Kidney glomerular epithelial cell (primary cell): Measurements from ENCODE around the gene RAD51AP2.
"Not testable (repeated sequence)": the region's sequence is repeated elsewhere in the genome, so short reads cannot be mapped to it uniquely, and the experiment has no call there.

Source experiments
- DNase-seq: peaks from one replicate; lab custom pipeline; 2025; lab: John Stamatoyannopoulos, UW

RAD51AP2 gene

GRCh38 chr2:17518212-17519154, at the start of gene RAD51AP2:
RAD51AP2 (minus strand) TSS chr2:17518440; CDS start chr2:17518415, 25 bp downstream.
- peak; percentile 78 for DNase-seq

GRCh38 chr2:17565726-17566125, 47.5 kb upstream of the RAD51AP2 start:
- DNase-seq, result not testable (repeated sequence)

- no peak for DNase-seq
These were observed 40.6 kb upstream of the RAD51AP2 start for GRCh38 chr2:17558878-17559277.

DNA sequence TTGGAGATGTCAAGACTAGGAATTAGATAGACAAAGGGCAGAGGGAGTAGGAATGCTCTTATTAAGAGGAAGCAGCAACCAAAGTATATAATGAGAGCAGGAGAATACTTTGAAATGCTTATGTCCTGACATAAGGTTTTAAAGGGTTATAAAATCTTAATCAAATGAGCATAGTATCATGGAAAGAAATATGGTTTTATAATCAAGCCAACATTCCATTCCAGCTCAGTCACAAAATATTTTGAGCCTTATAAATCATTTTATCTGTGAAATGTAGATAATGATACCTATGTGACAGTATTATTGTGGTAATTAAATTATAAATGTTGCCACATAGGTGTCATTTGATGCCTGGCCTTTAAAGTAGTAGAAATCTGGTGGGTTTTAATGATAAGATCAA, 39.8 kb upstream of the RAD51AP2 start:
- DNase-seq, result no peak

DNA sequence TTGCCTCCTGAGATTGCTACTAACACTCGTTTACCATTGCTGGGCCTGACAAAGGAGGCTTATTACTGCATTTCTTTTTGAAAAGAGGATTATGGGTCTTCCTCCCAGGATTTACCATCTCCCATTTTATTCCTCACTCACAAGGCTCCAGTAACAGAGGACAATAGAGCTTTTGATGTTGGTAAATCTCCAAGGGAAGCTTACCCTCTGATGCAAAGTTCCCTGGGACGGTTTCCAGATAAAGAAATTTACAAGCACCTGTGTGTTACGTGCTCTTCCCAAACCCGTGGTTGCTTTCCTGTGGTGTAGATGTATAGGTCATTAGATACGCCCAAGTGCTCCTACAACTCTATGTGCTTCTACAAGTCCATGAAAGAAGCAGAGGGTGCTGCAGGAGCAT, 39.4 kb upstream of the RAD51AP2 start:
- DNase-seq, result no peak

- no peak for DNase-seq
These were observed 36.9 kb upstream of the RAD51AP2 start for GRCh38 chr2:17555150-17555549.

DNA sequence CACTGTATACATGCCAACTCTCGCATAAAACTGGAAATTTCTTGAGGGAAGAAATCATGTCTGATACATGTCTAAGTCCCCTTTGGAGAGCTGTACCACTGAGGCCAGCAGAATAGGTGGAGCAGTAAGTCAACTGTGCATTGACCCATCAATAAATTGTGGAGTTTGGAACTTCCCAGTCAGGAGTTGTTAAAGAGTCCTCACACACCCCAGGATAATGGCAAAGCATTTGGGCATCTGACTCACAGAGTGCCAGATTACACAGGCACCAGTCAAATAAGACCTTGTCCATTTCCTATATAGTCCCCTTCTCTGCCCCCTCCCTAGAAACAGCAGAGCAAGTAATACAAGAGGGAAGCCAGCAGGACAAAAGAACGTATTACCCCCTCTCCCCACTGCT, 32.7 kb upstream of the RAD51AP2 start:
- DNase-seq, result no peak

GRCh38 chr2:17547737-17548136, 29.5 kb upstream of the RAD51AP2 start:
- DNase-seq, result no peak

DNA sequence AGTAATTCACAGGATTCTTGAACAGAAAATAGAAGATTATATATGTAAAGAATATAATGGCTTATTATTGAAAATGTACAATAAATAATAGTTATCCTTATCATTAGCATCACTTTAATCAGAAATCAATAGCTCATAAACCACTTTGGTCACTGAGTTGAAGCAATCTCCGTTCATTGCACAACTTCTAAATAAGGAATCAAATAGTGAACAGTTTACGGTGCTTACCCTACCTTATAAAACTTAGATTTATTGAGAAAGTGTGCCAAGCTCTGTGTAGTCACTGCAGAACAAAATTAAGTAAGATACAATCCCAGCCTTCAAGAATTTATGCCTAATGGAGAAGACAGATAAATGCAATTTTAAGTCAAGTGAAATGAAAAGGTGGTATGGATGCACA, 29.0 kb upstream of the RAD51AP2 start:
- no peak for DNase-seq

GRCh38 chr2:17545680-17546613, 27.7 kb upstream of the RAD51AP2 start:
- no peak for DNase-seq

- DNase-seq, result no peak
These were observed 26.0 kb upstream of the RAD51AP2 start for GRCh38 chr2:17544256-17544655.

DNA sequence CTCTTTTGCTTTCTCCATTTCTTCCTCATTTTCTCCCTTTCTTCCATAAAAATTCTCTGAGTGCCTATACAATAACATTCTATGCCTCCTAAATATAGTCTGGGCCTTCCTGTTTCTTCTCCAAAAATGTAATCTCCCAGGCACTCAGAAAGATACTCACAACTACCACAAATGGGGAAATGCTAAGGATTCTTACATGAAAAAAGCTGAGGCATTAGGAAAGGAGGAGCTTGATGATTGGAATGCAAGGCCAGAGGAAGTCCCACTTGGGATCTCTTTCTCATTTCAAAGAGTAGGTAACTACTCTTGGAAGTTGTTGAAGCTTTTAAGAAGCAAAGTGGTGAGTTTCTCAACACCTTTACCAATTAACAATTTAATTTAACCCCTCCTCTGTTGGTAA, 25.6 kb upstream of the RAD51AP2 start:
- no peak for DNase-seq

- DNase-seq, result no peak
These were observed 25.0 kb upstream of the RAD51AP2 start for GRCh38 chr2:17543131-17543660.

- no peak for DNase-seq
These were observed 24.2 kb upstream of the RAD51AP2 start for GRCh38 chr2:17542471-17542870.

GRCh38 chr2:17541531-17541950, 23.3 kb upstream of the RAD51AP2 start:
- no peak for DNase-seq

DNA sequence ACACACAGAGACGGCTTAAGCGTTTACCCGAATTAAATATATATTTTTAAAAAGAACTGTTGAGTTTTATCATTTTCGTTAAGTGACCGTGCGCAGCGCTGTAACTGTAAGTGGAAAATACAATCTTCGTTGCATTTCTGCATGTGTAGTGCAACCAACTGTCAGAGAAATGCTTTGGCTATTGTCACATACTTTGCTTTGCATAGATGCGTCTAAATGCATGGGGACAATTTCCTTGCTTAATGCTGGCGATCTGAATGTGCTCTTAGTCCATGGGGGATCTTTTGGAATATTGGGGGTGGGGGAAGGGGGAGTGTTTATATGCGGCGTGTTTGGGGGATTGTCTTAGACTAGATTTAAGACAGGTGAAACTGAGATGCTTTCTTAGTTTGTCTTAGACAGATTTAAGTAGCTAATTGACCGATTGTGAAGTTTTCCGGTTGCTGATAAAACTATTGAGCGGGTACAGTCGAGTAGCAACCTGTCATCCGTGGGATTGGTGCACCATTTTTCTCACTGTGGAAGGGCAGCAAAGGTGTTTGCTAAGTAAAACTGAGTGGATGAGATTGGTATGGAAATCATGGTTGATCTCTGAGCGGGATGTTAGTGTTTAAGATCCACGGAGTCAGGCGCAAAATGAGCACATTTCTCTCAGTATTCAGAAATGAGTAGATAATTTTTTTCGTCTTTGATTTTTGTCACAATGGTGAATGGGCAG, 22.7 kb upstream of the RAD51AP2 start:
- no peak for DNase-seq

- DNase-seq, result peak; percentile 33
These were observed 22.0 kb upstream of the RAD51AP2 start, which contains the start of gene VSNL1 for GRCh38 chr2:17540093-17540812. VSNL1 (plus strand) TSS chr2:17540696; CDS start chr2:17592075, 51,379 bp downstream.

GRCh38 chr2:17539611-17540092, 21.4 kb upstream of the RAD51AP2 start:
- no peak for DNase-seq

GRCh38 chr2:17538844-17539554, 20.8 kb upstream of the RAD51AP2 start:
- peak; percentile 22 for DNase-seq
